ENCODE results near the gene FBXL17.

- TF ChIP-seq EZH2 (IDR thresholded peaks at IDR 0.05; ENCODE audit: insufficient read depth, poor library complexity, severe bottlenecking): no peak
- TF ChIP-seq EZH2phosphoT487 (IDR thresholded peaks at IDR 0.05; ENCODE audit: insufficient read depth, low read depth): no peak
Observed at GRCh38 chr5:107943923-107944322, 438.0 kb downstream of the FBXL17 start.

Data from GM23248 (cell line).